ENCODE data around the gene FN1.

GRCh38 chr2:215401896-215402379 is 33.9 kb downstream of the FN1 start:
- TF ChIP-seq ZNF281 (CRISPR knock-in tag; IDR thresholded peaks at IDR 0.05): no peak
- no peak for TF ChIP-seq TP53 (CRISPR knock-in tag; IDR thresholded peaks at IDR 0.05)
- TF ChIP-seq MAX (CRISPR knock-in tag; IDR thresholded peaks at IDR 0.05): no peak
- no peak for TF ChIP-seq CTCF (IDR thresholded peaks at IDR 0.05)
- no peak for TF ChIP-seq SP1 (CRISPR knock-in tag; conservative IDR thresholded peaks at IDR 0.05)
- TF ChIP-seq ESRRA (CRISPR knock-in tag; IDR thresholded peaks at IDR 0.05; ENCODE audit: borderline replicate concordance): no peak
- no peak for TF ChIP-seq STAT6 (CRISPR knock-in tag; conservative IDR thresholded peaks at IDR 0.05; ENCODE audit: low read depth)
- TF ChIP-seq USF2 (CRISPR knock-in tag; IDR thresholded peaks at IDR 0.05): no peak

Data from WTC11 (cell line).